Measurements from ENCODE around the gene SIGLEC12.
A peak's percentile ranks its signal among the peaks of the same experiment; 100 is the strongest.

SIGLEC12 gene

GRCh38 chr19:51501594-51502263 is at the start of gene SIGLEC12:
Gene SIGLEC12, minus strand, starts transcription at chr19:51501800. Its CDS starts 67 bp downstream, at chr19:51501733.
- DNase-seq, result peak in 18 of 58 donors; percentile 0 to 30 (median 8)

GRCh38 chr19:51550848-51551672 is 49.5 kb upstream of the SIGLEC12 start:
- DNase-seq, result no peak

- no peak for DNase-seq
These were observed 48.1 kb upstream of the SIGLEC12 start for GRCh38 chr19:51549533-51550324.

- no peak for DNase-seq
These were observed 47.3 kb upstream of the SIGLEC12 start for GRCh38 chr19:51548891-51549305.

- no peak for DNase-seq
These were observed 46.6 kb upstream of the SIGLEC12 start for GRCh38 chr19:51548213-51548651.

GRCh38 chr19:51547397-51548212 is 46.0 kb upstream of the SIGLEC12 start:
- DNase-seq, result no peak

GRCh38 chr19:51546650-51547396 is 45.2 kb upstream of the SIGLEC12 start:
- DNase-seq, result no peak

- DNase-seq, result no peak
These were observed 44.6 kb upstream of the SIGLEC12 start for GRCh38 chr19:51546107-51546649.

GRCh38 chr19:51544038-51544437 is 42.4 kb upstream of the SIGLEC12 start:
- no peak for DNase-seq

GRCh38 chr19:51542699-51543098 is 41.1 kb upstream of the SIGLEC12 start:
- DNase-seq, result no peak

GRCh38 chr19:51541458-51542357 is 40.1 kb upstream of the SIGLEC12 start:
- DNase-seq, result no peak

- no peak for DNase-seq
These were observed 38.3 kb upstream of the SIGLEC12 start for GRCh38 chr19:51539821-51540366.

- DNase-seq, result no peak
These were observed 33.9 kb upstream of the SIGLEC12 start for GRCh38 chr19:51535535-51535934.

GRCh38 chr19:51531349-51532315 is 30.0 kb upstream of the SIGLEC12 start, which contains the start of gene SIGLEC6:
Gene SIGLEC6, minus strand, starts transcription at chr19:51531670. Its CDS starts 22 bp downstream, at chr19:51531648.
- DNase-seq, result peak in 29 of 58 donors; percentile 1 to 47 (median 12)

GRCh38 chr19:51530616-51531015 is 29.0 kb upstream of the SIGLEC12 start:
- no peak for DNase-seq

GRCh38 chr19:51529301-51529700 is 27.7 kb upstream of the SIGLEC12 start:
- DNase-seq, result no peak

- DNase-seq, result no peak
These were observed 24.1 kb upstream of the SIGLEC12 start for GRCh38 chr19:51525651-51526050.

Measured in anterior cingulate cortex (tissue), 58 donors.